GM12878 (cell line): ENCODE measurements around the gene ARID4B. TPM values are rescaled to one million over a fixed set of nuclear protein-coding genes. Genes with fewer than 3 reads are reported as not detected.
A peak's percentile ranks its signal among the peaks of the same experiment; 100 is the strongest.

Source experiments
- ATAC-seq: fragments of 200-7000 bp; cut with Tn5 transposase; 3 replicates; pipeline ENCODE4 v1.9.1; 2020; ENCODE audit warnings: mild to moderate bottlenecking, moderate library complexity
- BruUV-seq: library from RNA; stranded (reverse); fragments of 400-500 nt; replicated peaks from 2 replicates; lab custom pipeline; 2021; lab: Mats Ljungman, UMichigan
- CTCF ChIA-PET: fragments of 300-600 bp; sonication (Branson Sonifier 250); formaldehyde crosslinking; extraction: SDS; loops from one replicate; lab custom pipeline; 2021; ENCODE audit warnings: inconsistent platforms; lab: Yijun Ruan, JAX
- POLR2A ChIA-PET: fragments of 350-600 bp; formaldehyde crosslinking; extraction: SDS; loops from one replicate; lab custom pipeline; 2021; ENCODE audit warnings: inconsistent platforms; lab: Charles Lee
- RAD21 ChIA-PET: fragments of 300-600 bp; sonication (Branson Sonifier 250); formaldehyde crosslinking; loops from one replicate; lab custom pipeline; 2023; ENCODE audit warnings: antibody characterized with exemption; ENCODE audit not compliant: unreplicated experiment; lab: Charles Lee
- SMC1A ChIA-PET: fragments of 300-600 bp; sonication (Branson Sonifier 250); formaldehyde crosslinking; loops from one replicate; lab custom pipeline; 2023; ENCODE audit not compliant: unreplicated experiment, uncharacterized antibody; lab: Charles Lee
- DNase-seq: peaks from one replicate; pipeline ENCODE4 v3.0.0-alpha.2; 2011; ENCODE audit warnings: low read depth, low spot score
- FAIRE-seq: peaks from 3 replicates; lab custom pipeline; 2011; peaks lifted over from hg19 to GRCh38; lab: Jason Lieb, UNC
- H2AFZ ChIP-seq: 2 replicates; pipeline ENCODE4 v1.6.0; 2011; ENCODE audit warnings: low read depth, low read length, control low read depth; ENCODE audit not compliant: control insufficient read depth
- H3K27ac ChIP-seq: 2 replicates; pipeline ENCODE4 v1.5.1; 2011; ENCODE audit warnings: control low read depth; ENCODE audit not compliant: control insufficient read depth, insufficient read depth
- H3K27me3 ChIP-seq, 2 experiments: replicated peaks in 1 of 2; 2 replicates each; pipeline versions ENCODE4 v1.6.0 to v1.6.1; 2011; ENCODE audit warnings: low read length in 1 of 2; ENCODE audit not compliant: control insufficient read depth in 2 of 2, insufficient read depth in 2 of 2
- H3K36me3 ChIP-seq, 2 experiments: 2 replicates each; pipeline ENCODE4 v1.5.1; 2011; ENCODE audit warnings: low read length in 1 of 2; ENCODE audit not compliant: control insufficient read depth in 2 of 2, insufficient read depth in 2 of 2
- H3K4me1 ChIP-seq: 2 replicates; pipeline ENCODE4 v1.6.1; 2011; ENCODE audit warnings: mild to moderate bottlenecking, low read length, moderate library complexity, mixed read lengths; ENCODE audit not compliant: control insufficient read depth, insufficient read depth
- H3K4me2 ChIP-seq: 2 replicates; pipeline ENCODE4 v1.6.0; 2011; ENCODE audit warnings: control low read depth; ENCODE audit not compliant: control insufficient read depth, insufficient read depth
- H3K4me3 ChIP-seq: fragments of 200-600 bp; sonication (generic); 2 replicates; pipeline ENCODE4 v1.5.1; 2016
- H3K79me2 ChIP-seq: 2 replicates; pipeline ENCODE4 v1.6.0; 2011; ENCODE audit warnings: low read length; ENCODE audit not compliant: control insufficient read depth, insufficient read depth
- H3K9ac ChIP-seq: 2 replicates; pipeline ENCODE4 v1.8.0; 2011; ENCODE audit warnings: low read length, control low read depth, mixed read lengths; ENCODE audit not compliant: control insufficient read depth, insufficient read depth
- H3K9me3 ChIP-seq: replicated peaks from 3 replicates; pipeline ENCODE4 v1.5.1; 2011; ENCODE audit warnings: mild to moderate bottlenecking, low read length; ENCODE audit not compliant: control insufficient read depth, insufficient read depth
- H4K20me1 ChIP-seq: 2 replicates; pipeline ENCODE4 v1.6.0; 2011; ENCODE audit not compliant: control insufficient read depth, insufficient read depth
- BMI1 ChIP-seq: fragments of 450-650 bp; IDR thresholded peaks from 2 replicates; pipeline ENCODE4 v1.6.1; 2016; ENCODE audit warnings: mild to moderate bottlenecking, moderate library complexity, borderline replicate concordance
- CTCF ChIP-seq, 3 experiments: IDR thresholded peaks in 2 of 3; conservative IDR thresholded peaks in 1 of 3; 2 replicates each; pipeline ENCODE4 v1.5.1; 2011; ENCODE audit warnings: low read depth in 3 of 3, low read length in 3 of 3, mild to moderate bottlenecking in 3 of 3, control low read depth in 2 of 3, moderate library complexity in 2 of 3, inconsistent platforms in 1 of 3, mixed read lengths in 1 of 3; ENCODE audit not compliant: control insufficient read depth in 2 of 3, insufficient read depth in 1 of 3; ENCODE audit errors: extremely low read depth in 1 of 3
- DPF2 ChIP-seq: fragments of 450-650 bp; IDR thresholded peaks from 2 replicates; pipeline ENCODE4 v1.6.1; 2017; ENCODE audit warnings: mild to moderate bottlenecking
- EGR1 ChIP-seq, 2 experiments: IDR thresholded peaks; 1 replicate in 1 of 2; 2 replicates in 1 of 2; pipeline ENCODE4 v1.6.1; 2011 to 2012; ENCODE audit warnings: low read depth in 2 of 2, low read length in 2 of 2, borderline replicate concordance in 1 of 2, mild to moderate bottlenecking in 1 of 2, moderate library complexity in 1 of 2
- MAX ChIP-seq: IDR thresholded peaks from 2 replicates; pipeline ENCODE4 v1.6.1; 2012; ENCODE audit warnings: low read depth, low read length, improper control_type of control experiment
- MEF2B ChIP-seq: fragments of 450-650 bp; IDR thresholded peaks from 2 replicates; pipeline ENCODE4 v1.6.1; 2018; ENCODE audit warnings: mild to moderate bottlenecking, moderate library complexity; ENCODE audit not compliant: partially characterized antibody, poor library complexity, severe bottlenecking
- MTA2 ChIP-seq: fragments of 450-650 bp; IDR thresholded peaks from 2 replicates; pipeline ENCODE4 v1.6.1; 2016; ENCODE audit warnings: low read depth, mild to moderate bottlenecking, moderate library complexity
- RB1 ChIP-seq: fragments of 450-650 bp; formaldehyde crosslinking; IDR thresholded peaks from 2 replicates; pipeline ENCODE4 v1.6.1; 2017; ENCODE audit warnings: mild to moderate bottlenecking, borderline replicate concordance
- REST ChIP-seq: IDR thresholded peaks from 2 replicates; pipeline ENCODE4 v1.6.1; 2012; ENCODE audit warnings: mild to moderate bottlenecking, low read depth, low read length
- SMAD5 ChIP-seq: IDR thresholded peaks from 2 replicates; pipeline ENCODE4 v1.6.1; 2016; ENCODE audit warnings: antibody characterized with exemption, low read depth
- STAT3 ChIP-seq: IDR thresholded peaks from 2 replicates; pipeline ENCODE4 v1.6.1; 2011; ENCODE audit warnings: low read depth, low read length, improper control_type of control experiment
- ZBTB40 ChIP-seq: fragments of 450-650 bp; IDR thresholded peaks from 2 replicates; pipeline ENCODE4 v1.6.1; 2016; ENCODE audit warnings: mild to moderate bottlenecking, moderate library complexity, borderline replicate concordance
- ZNF207 ChIP-seq: fragments of 450-650 bp; IDR thresholded peaks from 2 replicates; pipeline ENCODE4 v1.6.1; 2014; ENCODE audit warnings: antibody characterized with exemption, mild to moderate bottlenecking, borderline replicate concordance
- WGBS: methylation state at CpG from one replicate; pipeline ENCODE4 v1.1.6; 2016; ENCODE audit warnings: low lambda C conversion rate; ENCODE audit not compliant: insufficient replicate concordance, insufficient coverage; ENCODE audit errors: missing lambda C conversion rate; 5-methylcytosine and 5-hydroxymethylcytosine counted together
- in situ Hi-C: fragments of 300-500 bp; cut with MboI; formaldehyde crosslinking; loops from 9 replicates; pipeline ENCODE4 v1.14.3; 2018; ENCODE audit warnings: mixed read lengths
- intact Hi-C: fragments of 100-400 bp; cut with micrococcal nuclease; formaldehyde crosslinking; loops from one replicate; pipeline ENCODE4 v1.14.2; 2022; ENCODE audit not compliant: unreplicated experiment
- polyA plus RNA-seq, 11 experiments: library from polyadenylated mRNA; depleted of rRNA in 4 of 11; unstranded in 6 of 11; stranded (reverse) in 5 of 11; fragments of >200 nt; fragmentation: Nextera tagmentation in 4 of 11; fragmentation: Illumina TruSeq in 1 of 11; extraction: Ambion mirVana in 4 of 11; extraction: Trizol in 1 of 11; gene quantifications; 1 replicate in 1 of 11; 2 replicates in 10 of 11; pipeline versions ENCODE4 v1.2.1 to v1.2.3, GENCODE V29; 2011 to 2016; ENCODE audit warnings: inconsistent platforms in 2 of 11, missing spikeins in 2 of 11, low read depth in 1 of 11
- total RNA-seq, 4 experiments: library from RNA; depleted of rRNA in 3 of 4; stranded (reverse); fragments of >200 nt in 3 of 4; fragmentation: Illumina TruSeq in 1 of 4; extraction: Trizol in 1 of 4; gene quantifications; 2 replicates each; pipeline versions ENCODE4 v1.2.1 to v1.2.3, GENCODE V29; 2013 to 2021

The ARID4B gene
- total and polyA plus RNA-seq, 10 of the 15 experiments (the other 5 are each of a cell fraction or from before 2014, with no cell fraction given), result 13.6 to 39.1 (median 28.0) TPM

- DNase-seq (no peak), FAIRE-seq (no peak), ATAC-seq (peak; percentile 17; the same call in 1 of the 3 replicates)
- no peak overlapping the region for H3K4me3 ChIP-seq
- intact Hi-C loops (no loop called here), in situ Hi-C loops (no loop called here)
- peaks cover 0 to 7% of the 10 kb centered on the region in 2 experiments; a peak in 1 of 4 replicates for H3K36me3 ChIP-seq
- no peaks in the 10 kb centered on the region for H3K9me3 ChIP-seq
- H3K4me1 ChIP-seq, result peaks cover 6% of the 10 kb centered on the region; the same call in 1 of the 2 replicates
- H3K79me2 ChIP-seq, result peaks cover 70% of the 10 kb centered on the region
- CTCF ChIA-PET, result interaction anchor here (0.6 to 4.2 kb wide), 7 partner anchors 9 to 103 kb away, joined by 3 to 16 read pairs (median 6); no protein-coding TSS in a partner anchor
- no peak overlapping the region for H3K4me2 ChIP-seq
- SMC1A ChIA-PET, result interaction anchor here (1.0 to 3.4 kb wide), 6 partner anchors 9 to 70 kb away, joined by 3 to 17 read pairs (median 4); no protein-coding TSS in a partner anchor
- RAD21 ChIA-PET, result interaction anchor here (0.7 to 1.2 kb wide), 2 partner anchors 55 to 58 kb away, joined by 3 to 6 read pairs; no protein-coding TSS in a partner anchor
- H3K27me3 ChIP-seq, result no peaks in the 10 kb centered on the region
- no peak overlapping the region for H3K9ac ChIP-seq
- no peak overlapping the region for H2AFZ ChIP-seq
- WGBS, result 88% methylated on average over 6 of the region's 6 CpGs
- POLR2A ChIA-PET, result interaction anchor here (3.3 kb wide), 1 partner anchor 11 kb away, joined by 11 read pairs; no protein-coding TSS in a partner anchor
- TSS peak; percentile 17 for BruUV-seq
- no peak overlapping the region for H3K27ac ChIP-seq
- no peaks in the 10 kb centered on the region for H4K20me1 ChIP-seq
- TF ChIP-seq SMAD5, result no peak
- TF ChIP-seq DPF2, result no peak
- no peak for TF ChIP-seq MTA2
- TF ChIP-seq REST, result no peak
- TF ChIP-seq RB1, result no peak
- TF ChIP-seq CTCF (IDR thresholded peaks at IDR 0.05 in 2 of 3, conservative IDR thresholded peaks at IDR 0.05 in 1 of 3; ENCODE audit: control insufficient read depth in 2 of 3, extremely low read depth in 1 of 3, insufficient read depth in 1 of 3, low read depth in 3 of 3, low read length in 3 of 3), result no peak
- TF ChIP-seq BMI1, result no peak
- no peak for TF ChIP-seq EGR1 (IDR thresholded peaks at IDR 0.05; ENCODE audit: borderline replicate concordance in 1 of 2, low read depth in 2 of 2, low read length in 2 of 2)
- TF ChIP-seq MEF2B, result no peak
- no peak for TF ChIP-seq STAT3
- TF ChIP-seq ZBTB40, result no peak
- TF ChIP-seq MAX, result no peak
- TF ChIP-seq ZNF207, result no peak
These were observed 14.7 kb downstream of the ARID4B start for GRCh38 chr1:235313262-235313661.
